Fibroblast of lung (primary cell): ENCODE results near the gene KIF13A. TPM values are rescaled to one million over a fixed set of nuclear protein-coding genes. Genes with fewer than 3 reads are reported as not detected.

Source experiments
- DNase-seq, 2 donors: peaks; one replicate each; pipeline versions ENCODE4 v3.0.0 to v3.0.0-alpha.2; 2010; ENCODE audit warnings: low read depth in 2 of 2
- H2AFZ ChIP-seq: 2 replicates; pipeline ENCODE4 v1.5.1; 2012; ENCODE audit warnings: low read length, control low read depth, inconsistent platforms
- H3K27ac ChIP-seq: 2 replicates; pipeline ENCODE4 v1.5.1; 2011; ENCODE audit warnings: low read length, control low read depth; ENCODE audit not compliant: insufficient read depth
- H3K27me3 ChIP-seq: 2 replicates; pipeline ENCODE4 v1.5.1; 2011; ENCODE audit warnings: mild to moderate bottlenecking, low read length; ENCODE audit not compliant: control insufficient read depth, insufficient read depth
- H3K36me3 ChIP-seq: 2 replicates; pipeline ENCODE4 v1.5.1; 2011; ENCODE audit warnings: low read length; ENCODE audit not compliant: control insufficient read depth, insufficient read depth
- H3K4me1 ChIP-seq: 2 replicates; pipeline ENCODE4 v1.5.1; 2011; ENCODE audit warnings: low read length; ENCODE audit not compliant: control insufficient read depth, insufficient read depth; ENCODE audit errors: extremely low read depth
- H3K4me2 ChIP-seq: 2 replicates; pipeline ENCODE4 v1.5.1; 2011; ENCODE audit warnings: low read length, control low read depth; ENCODE audit not compliant: insufficient read depth; ENCODE audit errors: extremely low read depth
- H3K4me3 ChIP-seq, 4 experiments: fragments of 200-600 bp in 1 of 4; sonication (generic) in 1 of 4; replicated peaks in 1 of 4; 2 replicates each; pipeline ENCODE4 v1.5.1; 2011 to 2016; ENCODE audit warnings: low read length in 4 of 4, low read depth in 3 of 4, mild to moderate bottlenecking in 3 of 4, control low read depth in 2 of 4, inconsistent platforms in 1 of 4, mixed read lengths in 1 of 4; ENCODE audit not compliant: insufficient read depth in 1 of 4; ENCODE audit errors: control extremely low read depth in 1 of 4
- H3K79me2 ChIP-seq: 2 replicates; pipeline ENCODE4 v1.5.1; 2012; ENCODE audit warnings: mild to moderate bottlenecking, low read length, inconsistent platforms; ENCODE audit not compliant: control insufficient read depth, insufficient read depth
- H3K9ac ChIP-seq: 2 replicates; pipeline ENCODE4 v1.5.1; 2011; ENCODE audit warnings: mild to moderate bottlenecking, low read length, control low read depth; ENCODE audit not compliant: insufficient read depth
- H3K9me3 ChIP-seq: 2 replicates; pipeline ENCODE4 v1.5.1; 2012; ENCODE audit warnings: low read depth, low read length; ENCODE audit not compliant: control insufficient read depth, insufficient read depth
- H4K20me1 ChIP-seq: 2 replicates; pipeline ENCODE4 v1.5.1; 2011; ENCODE audit warnings: low read length; ENCODE audit not compliant: control insufficient read depth, insufficient read depth; ENCODE audit errors: extremely low read depth
- EZH2 ChIP-seq: IDR thresholded peaks from 2 replicates; pipeline ENCODE4 v1.5.1; 2012; ENCODE audit warnings: low read length, control low read depth, mild to moderate bottlenecking; ENCODE audit errors: missing control alignments
- polyA plus RNA-seq, 2 donors: library from polyadenylated mRNA; depleted of rRNA in 1 of 2; stranded (reverse) in 1 of 2; unstranded in 1 of 2; fragments of >200 nt; gene quantifications; 2 replicates each; pipeline ENCODE4 v1.2.1, GENCODE V29; 2011 to 2012; ENCODE audit warnings: missing spikeins in 1 of 2
- total RNA-seq: library from RNA; depleted of rRNA; stranded (reverse); fragments of >200 nt; gene quantifications from 2 replicates; pipeline ENCODE4 v1.2.1, GENCODE V29; 2014
- TF ChIP-seq, protein P1 (sequence below), 2 donors: IDR thresholded peaks in 1 of 2; conservative IDR thresholded peaks in 1 of 2; 1 replicate in 1 of 2; 2 replicates in 1 of 2; pipeline ENCODE4 v1.5.1; 2011 to 2012; ENCODE audit warnings: low read length in 2 of 2, control low read depth in 1 of 2, inconsistent platforms in 1 of 2, low read depth in 1 of 2, mild to moderate bottlenecking in 1 of 2

The KIF13A gene
- total and polyA plus RNA-seq, 2 donors (not counting 1 experiment from before 2014, with no cell fraction given), result 52.3 to 114 TPM

DNA sequence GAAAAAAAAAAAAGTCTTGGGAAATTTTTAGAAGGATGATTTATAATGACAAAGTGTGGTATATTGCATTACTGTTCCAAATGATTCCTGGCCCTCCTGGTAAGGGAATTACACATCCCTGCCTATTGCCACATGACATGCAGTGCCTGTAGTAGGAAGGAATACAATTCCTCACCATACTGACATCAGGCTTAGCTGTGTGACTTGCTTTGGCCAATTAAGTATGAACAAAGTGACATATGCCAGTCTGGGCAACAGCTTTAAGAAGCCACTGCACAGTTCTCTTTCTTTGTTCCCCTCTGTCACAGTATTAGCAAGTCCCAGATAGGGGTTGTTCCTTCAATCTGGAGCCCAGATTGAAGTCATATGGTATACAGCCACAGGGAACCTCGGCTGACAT lies 100.5 kb downstream of the KIF13A start:
- Histone ChIP-seq H3K79me2 (peaks cover 10% of the 10 kb centered on the region), H3K27me3 (no peaks in the 10 kb centered on the region), H3K9ac (no peak overlapping the region), H2AFZ (no peak overlapping the region), H3K4me3 (no peak overlapping the region), H4K20me1 (no peaks in the 10 kb centered on the region), H3K4me1 (peaks cover 12% of the 10 kb centered on the region), H3K4me2 (no peak overlapping the region), H3K36me3 (no peaks in the 10 kb centered on the region), H3K27ac (no peak overlapping the region), H3K9me3 (no peaks in the 10 kb centered on the region)
- peak in 1 of 2 donors; percentile 48 for DNase-seq
- no peak for TF ChIP-seq EZH2
- TF ChIP-seq, protein P1, sequence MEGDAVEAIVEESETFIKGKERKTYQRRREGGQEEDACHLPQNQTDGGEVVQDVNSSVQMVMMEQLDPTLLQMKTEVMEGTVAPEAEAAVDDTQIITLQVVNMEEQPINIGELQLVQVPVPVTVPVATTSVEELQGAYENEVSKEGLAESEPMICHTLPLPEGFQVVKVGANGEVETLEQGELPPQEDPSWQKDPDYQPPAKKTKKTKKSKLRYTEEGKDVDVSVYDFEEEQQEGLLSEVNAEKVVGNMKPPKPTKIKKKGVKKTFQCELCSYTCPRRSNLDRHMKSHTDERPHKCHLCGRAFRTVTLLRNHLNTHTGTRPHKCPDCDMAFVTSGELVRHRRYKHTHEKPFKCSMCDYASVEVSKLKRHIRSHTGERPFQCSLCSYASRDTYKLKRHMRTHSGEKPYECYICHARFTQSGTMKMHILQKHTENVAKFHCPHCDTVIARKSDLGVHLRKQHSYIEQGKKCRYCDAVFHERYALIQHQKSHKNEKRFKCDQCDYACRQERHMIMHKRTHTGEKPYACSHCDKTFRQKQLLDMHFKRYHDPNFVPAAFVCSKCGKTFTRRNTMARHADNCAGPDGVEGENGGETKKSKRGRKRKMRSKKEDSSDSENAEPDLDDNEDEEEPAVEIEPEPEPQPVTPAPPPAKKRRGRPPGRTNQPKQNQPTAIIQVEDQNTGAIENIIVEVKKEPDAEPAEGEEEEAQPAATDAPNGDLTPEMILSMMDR (conservative IDR thresholded peaks at IDR 0.05 in 1 of 2, IDR thresholded peaks at IDR 0.05 in 1 of 2; ENCODE audit: low read depth in 1 of 2, low read length in 2 of 2), result no peak

DNA sequence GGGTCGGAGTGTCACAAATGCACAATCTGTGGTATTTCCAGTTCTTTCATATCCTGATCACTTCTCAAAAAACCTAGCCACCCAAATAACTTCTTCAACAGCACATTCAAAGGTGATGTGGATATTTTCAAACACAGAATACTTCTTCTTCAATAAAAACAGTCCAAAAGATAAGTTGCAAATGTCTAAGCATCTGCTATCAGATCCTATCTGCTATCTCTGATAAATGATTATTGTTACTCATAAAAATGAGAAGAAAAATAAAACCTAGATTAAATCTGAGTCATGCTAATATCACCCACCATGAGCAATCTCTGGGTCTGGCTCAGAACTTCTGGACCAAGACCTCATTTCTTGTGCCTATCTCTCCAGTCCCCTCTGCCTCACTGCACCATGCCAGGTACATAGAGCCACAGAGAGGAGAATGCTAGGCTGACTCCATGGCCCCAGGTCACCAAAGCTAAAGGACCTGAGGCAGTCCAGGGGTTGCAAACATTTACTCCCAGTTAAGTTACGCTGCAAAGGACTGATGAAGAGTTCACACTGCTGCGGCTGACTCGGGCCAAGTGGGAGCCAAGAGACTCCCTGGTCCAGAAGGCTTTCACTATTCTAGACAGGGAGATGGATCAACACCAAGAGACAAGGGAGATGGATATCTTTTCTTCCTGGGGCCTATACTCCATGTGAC lies 101.4 kb downstream of the KIF13A start:
- Histone ChIP-seq H3K4me1 (peaks cover 12% of the 10 kb centered on the region), H3K79me2 (peaks cover 10% of the 10 kb centered on the region), H4K20me1 (no peaks in the 10 kb centered on the region), H3K9me3 (no peaks in the 10 kb centered on the region), H3K9ac (no peak overlapping the region), H3K36me3 (no peaks in the 10 kb centered on the region), H3K4me3 (no peak overlapping the region), H3K4me2 (no peak overlapping the region), H2AFZ (no peak overlapping the region), H3K27me3 (no peaks in the 10 kb centered on the region), H3K27ac (no peak overlapping the region)
- no peak for TF ChIP-seq EZH2
- TF ChIP-seq, protein P1 (conservative IDR thresholded peaks at IDR 0.05 in 1 of 2, IDR thresholded peaks at IDR 0.05 in 1 of 2; ENCODE audit: low read depth in 1 of 2, low read length in 2 of 2), result no peak
- peak in 1 of 2 donors; percentile 56 for DNase-seq

DNA sequence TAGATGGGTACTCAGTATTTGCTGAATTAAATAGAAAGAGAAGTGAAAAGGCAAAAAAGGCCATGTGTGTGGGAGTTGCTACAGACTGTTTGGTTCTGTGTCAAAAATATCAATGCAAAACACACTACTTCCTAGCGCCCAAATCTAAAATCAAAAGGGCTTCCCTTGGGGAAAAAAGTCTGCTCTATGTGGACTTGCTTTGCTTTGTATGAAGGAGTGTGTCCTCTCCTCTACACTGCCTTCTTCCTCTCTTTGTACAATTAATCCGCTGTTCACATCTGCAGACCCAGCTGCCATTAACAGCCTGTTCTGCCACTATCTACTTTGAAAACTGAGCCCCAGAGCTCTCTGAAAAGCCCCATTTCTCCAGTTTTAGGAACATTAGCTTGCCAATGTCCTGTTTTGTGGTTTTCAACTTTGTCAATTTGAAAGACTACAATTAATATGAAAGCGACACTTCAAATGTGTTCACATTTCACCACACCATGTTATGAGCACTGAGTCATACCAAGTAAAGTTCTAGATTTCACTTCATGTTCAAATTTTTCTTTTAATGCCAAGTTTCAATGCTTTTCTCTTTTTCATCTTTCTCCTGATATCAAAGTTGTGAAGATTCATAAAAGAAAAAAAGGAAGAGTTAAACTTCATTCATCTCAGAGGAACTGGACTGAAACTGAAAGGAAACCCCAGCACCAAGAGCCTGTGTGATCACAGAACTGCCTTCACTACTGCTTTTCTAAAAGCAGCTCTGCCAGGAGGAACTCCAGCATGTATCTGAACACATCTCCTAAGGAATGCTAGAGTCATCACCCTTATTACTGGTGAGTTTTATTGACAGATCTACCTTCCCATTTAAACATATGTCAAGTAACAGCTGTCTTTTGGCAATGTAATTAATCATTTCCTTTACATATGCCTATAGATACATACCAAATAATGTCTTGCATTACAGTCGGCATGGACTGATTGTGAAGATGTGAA lies 102.6 kb downstream of the KIF13A start:
- H2AFZ ChIP-seq, result no peak overlapping the region
- H3K4me2 ChIP-seq, result no peak overlapping the region
- no peaks in the 10 kb centered on the region for H3K36me3 ChIP-seq
- peak in 1 of 2 donors; percentile 49 for DNase-seq
- TF ChIP-seq, protein P1 (conservative IDR thresholded peaks at IDR 0.05 in 1 of 2, IDR thresholded peaks at IDR 0.05 in 1 of 2; ENCODE audit: low read depth in 1 of 2, low read length in 2 of 2), result no peak
- no peak for TF ChIP-seq EZH2
- no peak overlapping the region for H3K27ac ChIP-seq
- H4K20me1 ChIP-seq, result no peaks in the 10 kb centered on the region
- H3K79me2 ChIP-seq, result peaks cover 12% of the 10 kb centered on the region
- H3K4me3 ChIP-seq, result no peak overlapping the region
- H3K9me3 ChIP-seq, result no peaks in the 10 kb centered on the region
- H3K9ac ChIP-seq, result no peak overlapping the region
- H3K27me3 ChIP-seq, result no peaks in the 10 kb centered on the region
- H3K4me1 ChIP-seq, result peaks cover 12% of the 10 kb centered on the region
